ENCODE results near the gene AHNAK.

The AHNAK gene

GRCh38 chr11:62401811-62402210 lies 144.8 kb downstream of the AHNAK start:
- no peak for DNase-seq (ENCODE audit: low read depth)
- in situ Hi-C loops (cut with HindIII; ENCODE audit: low sequenced_read_pairs) = no loop called here
- no peak for TF ChIP-seq CTCF (IDR thresholded peaks at IDR 0.05; ENCODE audit: low read depth, low read length, missing control alignments)
- H3K4me3 ChIP-seq (ENCODE audit: low read depth, low read length) = no peak overlapping the region

DNA sequence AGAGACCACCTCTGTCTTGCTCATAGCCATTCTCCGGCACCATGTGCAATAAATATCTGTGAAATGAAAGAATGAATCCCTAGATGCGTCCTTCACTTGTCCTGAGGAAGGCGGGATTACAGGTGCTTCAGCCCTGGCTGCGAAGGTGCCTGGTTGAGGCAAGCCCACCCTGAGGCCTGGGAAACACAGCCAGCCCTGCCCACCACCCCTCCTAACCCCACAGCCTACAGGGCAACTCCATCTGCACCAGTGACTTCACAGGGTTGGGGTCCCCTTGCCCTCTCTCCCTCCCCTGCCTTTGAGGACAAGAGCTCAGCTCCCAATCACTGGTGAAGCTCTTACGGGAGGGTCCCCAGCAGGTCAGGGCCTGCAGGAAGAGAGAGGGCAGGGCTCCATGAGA lies 145.2 kb downstream of the AHNAK start:
- in situ Hi-C loops (cut with HindIII; ENCODE audit: low sequenced_read_pairs) = no loop called here
- DNase-seq (ENCODE audit: low read depth) = no peak
- no peak overlapping the region for H3K4me3 ChIP-seq (ENCODE audit: low read depth, low read length)
- TF ChIP-seq CTCF (IDR thresholded peaks at IDR 0.05; ENCODE audit: low read depth, low read length, missing control alignments) = no peak

DNA sequence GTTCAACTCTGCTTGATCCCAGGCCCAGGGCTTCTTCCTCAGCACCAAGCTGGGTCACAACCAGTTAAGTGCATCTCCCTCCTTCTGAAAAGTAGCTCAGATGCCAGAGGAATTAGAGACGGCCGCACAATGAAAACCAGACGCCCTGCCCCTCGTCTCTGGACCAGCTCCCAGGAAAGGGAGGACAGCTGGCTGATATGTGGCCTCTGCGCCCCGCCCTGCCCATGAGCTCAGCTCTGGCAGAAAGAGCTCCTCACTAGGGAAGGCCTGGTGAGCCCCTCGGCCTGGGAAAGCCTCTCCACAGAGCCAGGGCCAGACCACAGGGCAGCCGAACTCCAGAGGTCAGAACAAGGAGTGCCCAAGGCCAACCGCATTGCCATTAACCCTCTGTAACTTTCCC lies 145.8 kb downstream of the AHNAK start:
- H3K4me3 ChIP-seq (ENCODE audit: low read depth, low read length) = no peak overlapping the region
- peak; percentile 74 for DNase-seq (ENCODE audit: low read depth)
- in situ Hi-C loops (cut with HindIII; ENCODE audit: low sequenced_read_pairs) = no loop called here
- no peak for TF ChIP-seq CTCF (IDR thresholded peaks at IDR 0.05; ENCODE audit: low read depth, low read length, missing control alignments)

DNA sequence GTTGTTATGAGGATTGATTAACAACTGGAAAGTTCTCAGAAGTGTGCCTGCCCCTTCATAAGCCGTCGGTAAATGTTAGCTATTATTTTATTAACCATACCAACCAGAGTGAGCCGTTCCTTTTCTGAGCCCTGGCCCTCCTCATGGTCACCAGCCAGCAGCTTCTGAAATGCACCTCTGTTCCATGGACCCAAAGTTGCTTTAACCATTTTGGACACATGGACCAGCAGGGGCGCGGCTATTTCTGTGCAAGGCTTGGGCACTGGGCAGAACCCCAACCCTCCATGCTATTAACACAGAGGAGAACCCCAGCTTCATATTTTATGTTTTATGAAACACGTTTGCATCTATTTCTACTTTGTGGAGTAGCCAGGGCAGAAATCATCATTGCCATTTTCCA lies 146.3 kb downstream of the AHNAK start:
- in situ Hi-C loops (cut with HindIII; ENCODE audit: low sequenced_read_pairs) = no loop called here
- no peak for DNase-seq (ENCODE audit: low read depth)
- H3K4me3 ChIP-seq (ENCODE audit: low read depth, low read length) = no peak overlapping the region
- no peak for TF ChIP-seq CTCF (IDR thresholded peaks at IDR 0.05; ENCODE audit: low read depth, low read length, missing control alignments)

GRCh38 chr11:62399878-62400266 lies 146.7 kb downstream of the AHNAK start:
- in situ Hi-C loops (cut with HindIII; ENCODE audit: low sequenced_read_pairs) = no loop called here
- no peak overlapping the region for H3K4me3 ChIP-seq (ENCODE audit: low read depth, low read length)
- no peak for DNase-seq (ENCODE audit: low read depth)
- no peak for TF ChIP-seq CTCF (IDR thresholded peaks at IDR 0.05; ENCODE audit: low read depth, low read length, missing control alignments)

- in situ Hi-C loops (cut with HindIII; ENCODE audit: low sequenced_read_pairs) = no loop called here
- no peak for TF ChIP-seq CTCF (IDR thresholded peaks at IDR 0.05; ENCODE audit: low read depth, low read length, missing control alignments)
- DNase-seq (ENCODE audit: low read depth) = no peak
- H3K4me3 ChIP-seq (ENCODE audit: low read depth, low read length) = no peak overlapping the region
These were observed 147.3 kb downstream of the AHNAK start for GRCh38 chr11:62399172-62399877.
